WI38 (cell line): Measurements from ENCODE around the gene CADM3.

Source experiments
- H3K4me3 ChIP-seq: 2 replicates; pipeline ENCODE4 v1.5.1; 2011; ENCODE audit warnings: low read depth, mild to moderate bottlenecking, control low read depth, low read length
- TF ChIP-seq, protein P1 (sequence below): IDR thresholded peaks from 2 replicates; pipeline ENCODE4 v1.5.1; 2012; ENCODE audit warnings: low read depth, mild to moderate bottlenecking, control low read depth, low read length

The CADM3 gene

DNA sequence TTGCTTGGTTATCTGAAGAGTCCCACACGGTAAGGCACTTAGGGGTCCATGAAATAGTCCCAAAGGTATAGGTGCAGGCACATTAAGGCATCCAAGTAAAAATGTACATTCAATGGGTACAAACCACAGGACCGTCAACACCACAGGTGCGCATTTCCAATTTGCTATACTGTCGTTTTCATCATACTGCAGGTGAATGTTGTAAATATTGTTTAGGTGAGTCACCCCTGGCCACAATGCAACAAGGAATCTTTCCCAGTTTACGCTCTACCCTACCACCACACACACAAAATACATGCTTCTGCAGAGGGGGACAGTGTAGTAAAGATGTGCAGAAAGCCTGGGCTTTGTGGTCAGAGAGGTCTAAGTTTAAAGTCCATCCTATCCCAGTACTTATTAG lies 13.7 kb downstream of the CADM3 start:
- TF ChIP-seq, protein P1, sequence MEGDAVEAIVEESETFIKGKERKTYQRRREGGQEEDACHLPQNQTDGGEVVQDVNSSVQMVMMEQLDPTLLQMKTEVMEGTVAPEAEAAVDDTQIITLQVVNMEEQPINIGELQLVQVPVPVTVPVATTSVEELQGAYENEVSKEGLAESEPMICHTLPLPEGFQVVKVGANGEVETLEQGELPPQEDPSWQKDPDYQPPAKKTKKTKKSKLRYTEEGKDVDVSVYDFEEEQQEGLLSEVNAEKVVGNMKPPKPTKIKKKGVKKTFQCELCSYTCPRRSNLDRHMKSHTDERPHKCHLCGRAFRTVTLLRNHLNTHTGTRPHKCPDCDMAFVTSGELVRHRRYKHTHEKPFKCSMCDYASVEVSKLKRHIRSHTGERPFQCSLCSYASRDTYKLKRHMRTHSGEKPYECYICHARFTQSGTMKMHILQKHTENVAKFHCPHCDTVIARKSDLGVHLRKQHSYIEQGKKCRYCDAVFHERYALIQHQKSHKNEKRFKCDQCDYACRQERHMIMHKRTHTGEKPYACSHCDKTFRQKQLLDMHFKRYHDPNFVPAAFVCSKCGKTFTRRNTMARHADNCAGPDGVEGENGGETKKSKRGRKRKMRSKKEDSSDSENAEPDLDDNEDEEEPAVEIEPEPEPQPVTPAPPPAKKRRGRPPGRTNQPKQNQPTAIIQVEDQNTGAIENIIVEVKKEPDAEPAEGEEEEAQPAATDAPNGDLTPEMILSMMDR, result no peak
- no peak overlapping the region for H3K4me3 ChIP-seq

DNA sequence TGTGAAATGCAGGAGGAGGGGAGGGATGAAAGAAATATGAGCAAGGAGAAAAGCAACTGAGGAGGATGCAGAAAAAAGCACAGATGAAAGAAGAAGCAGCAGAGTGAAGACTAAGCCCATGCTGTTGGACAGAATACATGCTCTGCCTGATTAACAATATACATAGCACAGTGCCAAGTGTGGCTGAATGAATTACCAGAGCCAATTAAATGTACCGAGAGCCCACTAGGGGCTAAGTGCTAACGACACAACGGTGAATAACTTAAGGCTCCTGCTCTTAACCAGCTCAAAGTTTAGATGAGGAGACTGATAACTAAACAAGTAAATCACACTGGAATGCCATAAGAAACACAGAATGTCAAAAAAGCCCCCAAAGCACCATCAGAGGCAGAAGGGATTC lies 15.6 kb downstream of the CADM3 start:
- no peak overlapping the region for H3K4me3 ChIP-seq
- TF ChIP-seq, protein P1, result no peak

DNA sequence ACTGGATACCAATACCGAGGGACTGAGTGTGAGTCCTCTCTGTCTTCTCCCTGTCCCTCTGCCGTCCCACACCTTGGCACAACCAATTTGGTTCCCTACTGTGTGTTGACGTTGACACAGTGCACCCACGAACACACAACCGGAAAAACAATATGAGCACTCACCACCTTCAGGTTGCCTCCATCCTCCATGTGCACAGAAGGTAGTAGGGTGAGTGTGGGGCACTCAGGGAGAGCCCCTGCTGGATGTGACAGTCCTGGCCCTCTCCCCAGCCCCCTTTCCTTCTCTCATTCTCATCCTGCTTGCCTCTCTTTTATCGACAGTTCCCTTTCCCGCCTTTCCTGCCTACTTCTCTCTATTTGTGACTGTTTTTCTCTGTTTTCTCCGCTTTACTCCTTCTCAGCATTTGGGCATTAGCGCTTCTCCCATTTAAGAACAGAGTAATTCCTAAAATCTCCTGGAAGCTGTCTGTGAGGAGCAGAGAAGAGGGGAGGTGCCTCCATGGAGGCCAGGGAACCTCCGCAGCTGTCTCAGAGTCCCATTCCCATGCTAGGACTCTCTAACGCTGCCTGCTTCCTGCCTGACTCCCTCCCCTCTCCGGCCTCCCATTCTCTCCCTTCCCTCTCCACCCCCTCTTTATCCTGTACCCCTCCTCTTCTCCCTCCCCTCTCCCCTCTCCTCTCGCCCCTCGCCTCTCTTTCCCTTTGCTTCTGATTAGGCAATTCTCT lies 16.4 kb downstream of the CADM3 start:
- TF ChIP-seq, protein P1, result no peak
- no peak overlapping the region for H3K4me3 ChIP-seq

DNA sequence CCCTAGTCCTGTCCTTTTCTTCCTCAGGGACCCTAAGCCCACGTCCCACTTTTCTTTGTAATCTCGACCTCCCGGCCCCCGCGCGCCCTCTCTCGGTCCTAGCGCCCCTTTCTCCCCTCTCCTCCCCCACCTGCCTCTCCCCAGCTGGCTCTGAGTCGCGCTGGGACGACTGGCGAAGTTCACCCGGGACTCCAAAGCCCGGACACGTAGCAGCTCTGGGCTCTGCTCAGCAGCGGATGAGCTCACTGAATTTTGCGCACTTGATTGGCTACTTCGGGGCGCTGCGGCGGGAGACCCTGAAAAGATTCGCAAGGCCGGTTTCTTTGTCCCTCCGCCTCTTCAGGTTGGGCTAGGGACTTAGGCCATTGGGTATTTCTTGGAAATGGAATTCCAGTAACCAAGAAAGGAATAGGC lies 17.0 kb downstream of the CADM3 start:
- TF ChIP-seq, protein P1, result no peak
- no peak overlapping the region for H3K4me3 ChIP-seq

DNA sequence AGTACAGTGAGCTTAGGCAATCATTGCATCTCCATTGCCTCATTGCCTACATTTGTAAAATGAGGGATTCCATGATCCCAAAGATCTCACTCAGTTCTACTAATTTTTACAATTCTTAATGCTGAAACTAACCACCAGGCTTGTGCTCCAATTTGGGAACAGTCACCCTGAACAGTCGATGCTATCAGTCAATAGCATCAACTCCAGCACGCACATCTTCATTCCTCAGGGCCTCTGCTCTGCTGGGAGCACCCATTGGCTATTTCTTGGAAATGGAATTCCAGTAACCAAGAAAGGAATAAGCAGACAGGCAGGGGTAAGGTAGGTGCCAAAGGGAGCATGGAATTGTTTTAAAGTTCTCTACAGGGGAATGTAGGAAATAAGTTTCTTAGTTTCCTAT lies 19.0 kb downstream of the CADM3 start:
- no peak overlapping the region for H3K4me3 ChIP-seq

DNA sequence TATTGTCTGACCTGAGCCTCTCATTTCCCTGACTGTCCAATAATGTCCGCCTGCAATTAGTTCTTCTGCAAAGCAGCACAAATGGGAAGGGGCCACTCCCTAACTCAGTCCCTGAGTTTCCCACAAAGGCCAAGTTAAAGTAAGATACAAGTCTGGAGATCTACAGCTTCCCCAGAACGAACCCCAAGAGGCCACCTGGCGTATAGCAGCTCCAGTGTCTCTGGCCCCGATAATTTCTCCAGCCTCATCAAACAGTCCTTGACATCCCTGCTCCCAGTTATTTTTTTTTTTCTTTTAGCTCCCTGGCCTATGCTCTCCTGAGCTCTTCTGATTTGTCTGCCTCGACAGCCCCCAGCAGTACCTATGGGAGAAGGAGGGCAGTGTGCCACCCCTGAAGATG lies 25.1 kb downstream of the CADM3 start:
- TF ChIP-seq, protein P1, result peak; percentile 8; the same call in 1 of the 2 replicates
- no peak overlapping the region for H3K4me3 ChIP-seq

More for the DNA sequence above, 19.0 kb downstream of the CADM3 start:
- TF ChIP-seq, protein P1, result no peak
